Gastroesophageal sphincter (tissue), 4 donors: Measurements from ENCODE around the gene PPP6R3. TPM values are rescaled to one million over a fixed set of nuclear protein-coding genes. Genes with fewer than 3 reads are reported as not detected.
"Not testable (repeated sequence)": the region's sequence is repeated elsewhere in the genome, so short reads cannot be mapped to it uniquely, and the experiment has no call there.

Experiments
- ATAC-seq: fragments of 150-250 bp; one replicate; pipeline ENCODE4 v1.9.1; 2016; ENCODE audit warnings: mild to moderate bottlenecking, moderate library complexity
- H3K27ac ChIP-seq, 4 donors: fragments of 200-600 bp; sonication (generic) in 3 of 4; 1 replicate in 3 of 4; 2 replicates in 1 of 4; pipeline ENCODE4 v1.5.1; 2016 to 2019
- H3K27me3 ChIP-seq: fragments of 200-600 bp; sonication (generic); one replicate; pipeline ENCODE4 v1.5.1; 2019
- H3K36me3 ChIP-seq, 2 donors: fragments of 200-600 bp; sonication (generic); one replicate each; pipeline ENCODE4 v1.5.1; 2019; ENCODE audit warnings: control low read depth in 1 of 2
- H3K4me1 ChIP-seq, 3 donors: fragments of 200-600 bp; sonication (generic); 1 replicate in 2 of 3; 2 replicates in 1 of 3; pipeline ENCODE4 v1.5.1; 2016 to 2019; ENCODE audit warnings: control low read depth in 2 of 3
- H3K4me3 ChIP-seq, 2 donors: fragments of 200-600 bp; sonication (generic); one replicate each; pipeline ENCODE4 v1.5.1; 2019; ENCODE audit warnings: mild to moderate bottlenecking in 1 of 2, moderate library complexity in 1 of 2
- H3K9me3 ChIP-seq, 3 donors: fragments of 200-600 bp; sonication (generic); one replicate each; pipeline ENCODE4 v1.5.1; 2017 to 2019; ENCODE audit warnings: control low read depth in 2 of 3
- CTCF ChIP-seq, 4 experiments: fragments of 200-600 bp in 2 of 4; fragments of 450-650 bp in 2 of 4; sonication (generic) in 1 of 4; IDR thresholded peaks; one replicate each; pipeline ENCODE4 v1.5.1; 2017 to 2019; ENCODE audit warnings: antibody characterized with exemption in 4 of 4, mild to moderate bottlenecking in 2 of 4, moderate library complexity in 2 of 4
- EP300 ChIP-seq: sonication (generic); formaldehyde crosslinking; IDR thresholded peaks from one replicate; pipeline ENCODE4 v1.6.1; 2017; ENCODE audit warnings: antibody characterized with exemption, mild to moderate bottlenecking
- POLR2A ChIP-seq, 2 donors: fragments of 450-650 bp; IDR thresholded peaks; one replicate each; pipeline ENCODE4 v1.6.1; 2017; ENCODE audit warnings: antibody characterized with exemption in 2 of 2, mild to moderate bottlenecking in 2 of 2, moderate library complexity in 1 of 2
- POLR2AphosphoS5 ChIP-seq: sonication (generic); formaldehyde crosslinking; IDR thresholded peaks from one replicate; pipeline ENCODE4 v1.6.1; 2017; ENCODE audit warnings: antibody characterized with exemption
- WGBS, 2 donors: methylation state at CpG; one replicate each; pipeline ENCODE4 v1.1.5; 2018; ENCODE audit warnings: low coverage in 1 of 2; 5-methylcytosine and 5-hydroxymethylcytosine counted together
- total RNA-seq, 4 donors: library from RNA; depleted of rRNA; stranded (reverse); fragments of >200 nt; gene quantifications; one replicate each; pipeline ENCODE4 v1.1.0, GENCODE V29; 2016

The PPP6R3 gene
- total RNA-seq, 4 donors from 2014 or later: 128 to 164 (median 144) TPM

DNA sequence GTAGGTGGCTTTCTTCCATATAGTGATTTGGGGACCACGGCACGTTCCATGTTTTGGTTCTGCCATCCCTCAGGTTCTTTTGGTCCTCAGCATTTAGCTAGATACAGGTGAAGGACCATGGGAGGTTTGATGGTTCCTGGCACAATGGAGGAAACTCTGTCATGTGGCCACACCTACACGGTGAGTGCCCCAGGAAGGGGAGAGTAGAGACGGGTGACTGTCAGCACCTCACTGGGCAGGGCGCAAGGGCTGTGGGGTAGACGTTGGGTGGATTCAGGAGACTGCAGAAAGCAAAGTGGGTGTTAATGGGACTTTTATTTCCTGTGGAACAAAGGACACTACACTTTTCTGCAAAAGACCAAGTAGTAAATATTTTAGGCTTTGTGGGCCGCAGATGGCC lies 73.4 kb downstream of the PPP6R3 start:
- H3K36me3 ChIP-seq: peaks cover 0 to 12% of the 10 kb centered on the region in 2 donors
- H3K9me3 ChIP-seq: no peaks in the 10 kb centered on the region
- WGBS, 2 donors: 74 to 79% methylated on average over 5 to 6 of the region's 7 CpGs
- no peaks in the 10 kb centered on the region for H3K27me3 ChIP-seq
- H3K4me3 ChIP-seq: no peak overlapping the region
- H3K27ac ChIP-seq: no peak overlapping the region
- TF ChIP-seq EP300 (no peak), POLR2AphosphoS5 (no peak), POLR2A (IDR thresholded peaks at IDR 0.05) (no peak), CTCF (IDR thresholded peaks at IDR 0.05) (no peak)
- ATAC-seq: no peak
- peaks cover 6 to 85% (median 10%) of the 10 kb centered on the region in 3 donors for H3K4me1 ChIP-seq

DNA sequence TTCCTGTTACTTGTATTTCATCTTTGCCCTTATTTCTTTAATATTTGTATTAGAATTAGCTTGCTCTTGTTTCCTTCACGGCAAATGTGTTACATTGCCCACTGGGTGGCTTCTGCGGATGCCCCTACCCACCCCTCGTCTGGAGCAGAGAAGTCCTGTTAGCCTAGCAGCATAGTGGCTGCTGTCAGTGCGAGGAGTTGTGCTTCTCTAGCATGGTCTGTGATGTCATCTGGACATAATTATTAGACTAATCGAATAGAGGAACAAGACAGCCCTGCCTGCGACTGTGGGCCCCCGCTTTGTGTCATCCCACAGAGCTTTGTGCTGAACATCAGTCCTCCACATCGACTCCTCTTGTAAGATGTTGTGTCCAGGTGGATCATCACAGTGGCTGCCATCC lies 74.5 kb downstream of the PPP6R3 start:
- Histone ChIP-seq H3K27ac (no peak overlapping the region), H3K4me1 (peaks cover 6 to 84% (median 10%) of the 10 kb centered on the region in 3 donors), H3K27me3 (no peaks in the 10 kb centered on the region), H3K4me3 (no peak overlapping the region), H3K36me3 (peaks cover 0 to 24% of the 10 kb centered on the region in 2 donors), H3K9me3 (no peaks in the 10 kb centered on the region)
- no peak for ATAC-seq
- WGBS, 2 donors: 76% methylated on average over 8 of the region's 8 CpGs; no CpG with 5 or more reads in 1 of the 2 donors
- no peak for TF ChIP-seq EP300
- TF ChIP-seq POLR2AphosphoS5: no peak
- no peak for TF ChIP-seq POLR2A (IDR thresholded peaks at IDR 0.05)
- no peak for TF ChIP-seq CTCF (IDR thresholded peaks at IDR 0.05)

DNA sequence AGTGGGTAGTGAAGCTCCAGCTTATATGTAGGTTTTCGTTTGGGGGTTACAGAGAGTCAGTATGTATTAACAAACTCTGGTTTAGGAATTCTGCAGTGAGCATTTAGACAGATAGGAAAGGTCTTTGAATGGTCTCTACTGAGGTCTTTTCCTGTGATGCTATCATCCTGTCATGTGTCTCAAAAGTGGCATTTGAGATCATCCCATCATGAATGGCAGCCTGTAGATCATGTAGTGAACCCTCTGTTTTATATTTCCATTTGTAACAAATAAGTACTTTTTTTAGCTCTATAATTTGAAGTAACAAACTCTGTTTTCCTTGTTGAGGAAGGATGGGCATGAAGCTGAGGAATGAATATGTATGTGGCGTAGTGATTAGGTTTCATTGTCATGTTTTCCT lies 76.2 kb downstream of the PPP6R3 start:
- Histone ChIP-seq H3K27ac (no peak overlapping the region), H3K27me3 (no peaks in the 10 kb centered on the region), H3K4me1 (peaks cover 6 to 76% (median 10%) of the 10 kb centered on the region in 3 donors), H3K9me3 (no peaks in the 10 kb centered on the region), H3K4me3 (no peak overlapping the region), H3K36me3 (peaks cover 0 to 30% of the 10 kb centered on the region in 2 donors)
- no peak for ATAC-seq
- 70 to 91% methylated on average over 1 to 2 of the region's 2 CpGs for WGBS, 2 donors
- no peak for TF ChIP-seq POLR2A (IDR thresholded peaks at IDR 0.05)
- no peak for TF ChIP-seq EP300
- no peak for TF ChIP-seq POLR2AphosphoS5
- no peak for TF ChIP-seq CTCF (IDR thresholded peaks at IDR 0.05)

GRCh38 chr11:68538025-68538424 lies 77.5 kb downstream of the PPP6R3 start:
- ATAC-seq: no peak
- Histone ChIP-seq H3K27ac (no peak overlapping the region), H3K4me1 (peaks cover 10 to 76% (median 12%) of the 10 kb centered on the region in 3 donors), H3K36me3 (peaks cover 0 to 31% of the 10 kb centered on the region in 2 donors), H3K9me3 (no peaks in the 10 kb centered on the region), H3K27me3 (no peaks in the 10 kb centered on the region), H3K4me3 (no peak overlapping the region)
- WGBS, 2 donors: 48 to 78% methylated on average over 6 of the region's 6 CpGs
- TF ChIP-seq POLR2A (IDR thresholded peaks at IDR 0.05) (no peak), POLR2AphosphoS5 (no peak)

DNA sequence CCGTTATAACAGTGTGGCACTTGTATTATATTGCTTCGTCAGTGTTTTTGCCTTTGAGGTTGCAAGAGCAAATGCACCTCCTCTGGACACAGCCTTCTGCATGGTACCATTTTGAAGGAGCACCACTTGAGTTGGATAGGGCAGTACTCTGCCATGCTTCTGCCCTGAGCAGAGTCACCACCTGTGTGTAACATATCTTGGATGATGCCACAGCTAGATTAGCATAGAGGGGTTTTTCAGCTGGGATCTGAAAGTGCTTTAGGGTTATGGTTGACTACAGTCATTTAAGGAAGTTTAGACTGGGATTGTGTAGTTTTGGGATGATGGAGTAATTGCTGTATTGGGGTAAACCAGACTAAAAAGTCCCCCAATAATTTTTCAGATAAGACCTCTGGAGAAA lies 78.8 kb downstream of the PPP6R3 start:
- Histone ChIP-seq H3K36me3 (peaks cover 0 to 42% of the 10 kb centered on the region in 2 donors), H3K4me1 (peaks cover 10 to 80% (median 13%) of the 10 kb centered on the region in 3 donors), H3K27me3 (no peaks in the 10 kb centered on the region), H3K4me3 (no peak overlapping the region), H3K9me3 (no peaks in the 10 kb centered on the region), H3K27ac (no peak overlapping the region)
- 95 to 100% methylated on average over 1 to 2 of the region's 2 CpGs for WGBS, 2 donors
- TF ChIP-seq CTCF (IDR thresholded peaks at IDR 0.05): no peak
- no peak for TF ChIP-seq POLR2AphosphoS5
- TF ChIP-seq EP300: no peak
- no peak for TF ChIP-seq POLR2A (IDR thresholded peaks at IDR 0.05)
- ATAC-seq: no peak

DNA sequence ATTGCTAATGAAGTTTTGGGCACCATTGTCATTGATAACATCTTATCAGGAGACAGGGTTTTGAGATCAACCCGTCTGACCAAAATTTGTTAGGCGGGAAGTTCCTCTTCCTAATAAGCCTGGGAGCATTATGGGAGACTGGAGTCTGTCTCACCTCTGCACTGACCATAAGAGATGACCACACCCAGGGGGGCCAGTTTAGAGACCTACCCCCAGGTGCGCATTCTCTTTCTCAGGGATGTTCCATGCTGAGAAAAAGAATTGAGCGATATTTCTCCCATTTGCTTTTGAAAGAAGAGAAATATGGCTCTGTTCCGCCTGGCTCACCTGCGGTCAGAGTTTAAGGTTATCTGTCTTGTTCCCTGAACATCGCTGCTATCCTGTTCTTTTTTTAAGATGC lies 80.0 kb downstream of the PPP6R3 start:
- H3K27ac ChIP-seq, H3K9me3 ChIP-seq, ATAC-seq, H3K4me3 ChIP-seq, H3K27me3 ChIP-seq: not testable (repeated sequence)
- H3K36me3 ChIP-seq: peaks cover 0 to 49% of the 10 kb centered on the region in 2 donors
- peaks cover 6 to 76% (median 13%) of the 10 kb centered on the region in 3 donors for H3K4me1 ChIP-seq
- 89 to 96% methylated on average over 3 to 7 of the region's 7 CpGs for WGBS, 2 donors
